GM12878 (cell line): Measurements from ENCODE around the gene CARD18. TPM values are rescaled to one million over a fixed set of nuclear protein-coding genes. Genes with fewer than 3 reads are reported as not detected.

Experiments
- ATAC-seq: fragments of 200-7000 bp; cut with Tn5 transposase; 3 replicates; pipeline ENCODE4 v1.9.1; 2020; ENCODE audit warnings: mild to moderate bottlenecking, moderate library complexity
- BruUV-seq: library from RNA; stranded (reverse); fragments of 400-500 nt; replicated peaks from 2 replicates; lab custom pipeline; 2021; lab: Mats Ljungman, UMichigan
- CTCF ChIA-PET: fragments of 300-600 bp; sonication (Branson Sonifier 250); formaldehyde crosslinking; extraction: SDS; loops from one replicate; lab custom pipeline; 2021; ENCODE audit warnings: inconsistent platforms; lab: Yijun Ruan, JAX
- POLR2A ChIA-PET: fragments of 350-600 bp; formaldehyde crosslinking; extraction: SDS; loops from one replicate; lab custom pipeline; 2021; ENCODE audit warnings: inconsistent platforms; lab: Charles Lee
- RAD21 ChIA-PET: fragments of 300-600 bp; sonication (Branson Sonifier 250); formaldehyde crosslinking; loops from one replicate; lab custom pipeline; 2023; ENCODE audit warnings: antibody characterized with exemption; ENCODE audit not compliant: unreplicated experiment; lab: Charles Lee
- SMC1A ChIA-PET: fragments of 300-600 bp; sonication (Branson Sonifier 250); formaldehyde crosslinking; loops from one replicate; lab custom pipeline; 2023; ENCODE audit not compliant: unreplicated experiment, uncharacterized antibody; lab: Charles Lee
- DNase-seq: peaks from one replicate; pipeline ENCODE4 v3.0.0-alpha.2; 2011; ENCODE audit warnings: low read depth, low spot score
- FAIRE-seq: peaks from 3 replicates; lab custom pipeline; 2011; peaks lifted over from hg19 to GRCh38; lab: Jason Lieb, UNC
- H2AFZ ChIP-seq: 2 replicates; pipeline ENCODE4 v1.6.0; 2011; ENCODE audit warnings: low read depth, low read length, control low read depth; ENCODE audit not compliant: control insufficient read depth
- H3K27ac ChIP-seq: 2 replicates; pipeline ENCODE4 v1.5.1; 2011; ENCODE audit warnings: control low read depth; ENCODE audit not compliant: control insufficient read depth, insufficient read depth
- H3K27me3 ChIP-seq, 2 experiments: replicated peaks in 1 of 2; 2 replicates each; pipeline versions ENCODE4 v1.6.0 to v1.6.1; 2011; ENCODE audit warnings: low read length in 1 of 2; ENCODE audit not compliant: control insufficient read depth in 2 of 2, insufficient read depth in 2 of 2
- H3K36me3 ChIP-seq, 2 experiments: 2 replicates each; pipeline ENCODE4 v1.5.1; 2011; ENCODE audit warnings: low read length in 1 of 2; ENCODE audit not compliant: control insufficient read depth in 2 of 2, insufficient read depth in 2 of 2
- H3K4me1 ChIP-seq: 2 replicates; pipeline ENCODE4 v1.6.1; 2011; ENCODE audit warnings: mild to moderate bottlenecking, low read length, moderate library complexity, mixed read lengths; ENCODE audit not compliant: control insufficient read depth, insufficient read depth
- H3K4me2 ChIP-seq: 2 replicates; pipeline ENCODE4 v1.6.0; 2011; ENCODE audit warnings: control low read depth; ENCODE audit not compliant: control insufficient read depth, insufficient read depth
- H3K4me3 ChIP-seq: fragments of 200-600 bp; sonication (generic); 2 replicates; pipeline ENCODE4 v1.5.1; 2016
- H3K79me2 ChIP-seq: 2 replicates; pipeline ENCODE4 v1.6.0; 2011; ENCODE audit warnings: low read length; ENCODE audit not compliant: control insufficient read depth, insufficient read depth
- H3K9ac ChIP-seq: 2 replicates; pipeline ENCODE4 v1.8.0; 2011; ENCODE audit warnings: low read length, control low read depth, mixed read lengths; ENCODE audit not compliant: control insufficient read depth, insufficient read depth
- H3K9me3 ChIP-seq: replicated peaks from 3 replicates; pipeline ENCODE4 v1.5.1; 2011; ENCODE audit warnings: mild to moderate bottlenecking, low read length; ENCODE audit not compliant: control insufficient read depth, insufficient read depth
- H4K20me1 ChIP-seq: 2 replicates; pipeline ENCODE4 v1.6.0; 2011; ENCODE audit not compliant: control insufficient read depth, insufficient read depth
- BACH1 ChIP-seq: fragments of 450-650 bp; IDR thresholded peaks from 2 replicates; pipeline ENCODE4 v1.6.1; 2017; ENCODE audit warnings: mild to moderate bottlenecking, borderline replicate concordance
- BCLAF1 ChIP-seq: fragments of 450-650 bp; IDR thresholded peaks from 2 replicates; pipeline ENCODE4 v1.6.1; 2017; ENCODE audit warnings: antibody characterized with exemption, mild to moderate bottlenecking, moderate library complexity
- CBX3 ChIP-seq: fragments of 200-600 bp; sonication (generic); IDR thresholded peaks from 2 replicates; pipeline ENCODE4 v1.6.1; 2016; ENCODE audit warnings: low read depth, borderline replicate concordance
- GABPA ChIP-seq: IDR thresholded peaks from 2 replicates; pipeline ENCODE4 v1.6.1; 2014; ENCODE audit warnings: antibody characterized with exemption, low read depth, mild to moderate bottlenecking, inconsistent platforms
- HCFC1 ChIP-seq: fragments of 150-350 bp; IDR thresholded peaks from 2 replicates; pipeline ENCODE4 v1.6.1; 2014; ENCODE audit warnings: low read length
- HDGF ChIP-seq: fragments of 450-650 bp; IDR thresholded peaks from 2 replicates; pipeline ENCODE4 v1.6.1; 2016; ENCODE audit warnings: antibody characterized with exemption
- KLF5 ChIP-seq: fragments of 450-650 bp; IDR thresholded peaks from 2 replicates; pipeline ENCODE4 v1.6.1; 2014; ENCODE audit warnings: mild to moderate bottlenecking; ENCODE audit not compliant: partially characterized antibody
- MTA3 ChIP-seq: IDR thresholded peaks from 2 replicates; pipeline ENCODE4 v1.6.1; 2012; ENCODE audit warnings: low read length, inconsistent platforms, borderline replicate concordance
- NBN ChIP-seq: fragments of 450-650 bp; IDR thresholded peaks from 2 replicates; pipeline ENCODE4 v1.6.1; 2016
- NR2C1 ChIP-seq: fragments of 450-650 bp; IDR thresholded peaks from 2 replicates; pipeline ENCODE4 v1.6.1; 2017; ENCODE audit warnings: antibody characterized with exemption, mild to moderate bottlenecking, moderate library complexity
- NR2C2 ChIP-seq: IDR thresholded peaks from 2 replicates; pipeline ENCODE4 v1.6.1; 2011; ENCODE audit warnings: borderline replicate concordance, low read depth; ENCODE audit not compliant: control insufficient read depth, insufficient read length
- RBBP5 ChIP-seq: fragments of 200-600 bp; sonication (generic); conservative IDR thresholded peaks from 2 replicates; pipeline ENCODE4 v1.6.1; 2016
- RELA ChIP-seq: fragments of 450-650 bp; IDR thresholded peaks from 2 replicates; pipeline ENCODE4 v1.8.0; 2014; ENCODE audit warnings: borderline replicate concordance; ENCODE audit not compliant: partially characterized antibody
- REST ChIP-seq: IDR thresholded peaks from 2 replicates; pipeline ENCODE4 v1.6.1; 2012; ENCODE audit warnings: mild to moderate bottlenecking, low read depth, low read length
- SUZ12 ChIP-seq: fragments of 200-600 bp; sonication (generic); IDR thresholded peaks from one replicate; pipeline ENCODE4 v1.6.1; 2018; ENCODE audit warnings: antibody characterized with exemption, mild to moderate bottlenecking; ENCODE audit not compliant: unreplicated experiment
- TCF3 ChIP-seq: IDR thresholded peaks from 2 replicates; pipeline ENCODE4 v1.6.1; 2012; ENCODE audit warnings: low read depth, mild to moderate bottlenecking, low read length, borderline replicate concordance; ENCODE audit not compliant: insufficient read depth
- USF2 ChIP-seq: IDR thresholded peaks from 2 replicates; pipeline ENCODE4 v1.6.1; 2011; ENCODE audit warnings: low read depth, low read length, improper control_type of control experiment, borderline replicate concordance
- ZNF207 ChIP-seq: fragments of 450-650 bp; IDR thresholded peaks from 2 replicates; pipeline ENCODE4 v1.6.1; 2014; ENCODE audit warnings: antibody characterized with exemption, mild to moderate bottlenecking, borderline replicate concordance
- ZNF24 ChIP-seq: fragments of 450-650 bp; IDR thresholded peaks from 2 replicates; pipeline ENCODE4 v1.6.1; 2017; ENCODE audit warnings: antibody characterized with exemption, mild to moderate bottlenecking
- in situ Hi-C: fragments of 300-500 bp; cut with MboI; formaldehyde crosslinking; loops from 9 replicates; pipeline ENCODE4 v1.14.3; 2018; ENCODE audit warnings: mixed read lengths
- intact Hi-C: fragments of 100-400 bp; cut with micrococcal nuclease; formaldehyde crosslinking; loops from one replicate; pipeline ENCODE4 v1.14.2; 2022; ENCODE audit not compliant: unreplicated experiment
- polyA plus RNA-seq, 11 experiments: library from polyadenylated mRNA; depleted of rRNA in 4 of 11; unstranded in 6 of 11; stranded (reverse) in 5 of 11; fragments of >200 nt; fragmentation: Nextera tagmentation in 4 of 11; fragmentation: Illumina TruSeq in 1 of 11; extraction: Ambion mirVana in 4 of 11; extraction: Trizol in 1 of 11; gene quantifications; 1 replicate in 1 of 11; 2 replicates in 10 of 11; pipeline versions ENCODE4 v1.2.1 to v1.2.3, GENCODE V29; 2011 to 2016; ENCODE audit warnings: inconsistent platforms in 2 of 11, missing spikeins in 2 of 11, low read depth in 1 of 11
- total RNA-seq, 4 experiments: library from RNA; depleted of rRNA in 3 of 4; stranded (reverse); fragments of >200 nt in 3 of 4; fragmentation: Illumina TruSeq in 1 of 4; extraction: Trizol in 1 of 4; gene quantifications; 2 replicates each; pipeline versions ENCODE4 v1.2.1 to v1.2.3, GENCODE V29; 2013 to 2021

Gene CARD18
- total and polyA plus RNA-seq, 10 of the 15 experiments (the other 5 are each of a cell fraction or from before 2014, with no cell fraction given): not detected

GRCh38 chr11:105168457-105168856, 28.9 kb upstream of the CARD18 start:
- Histone ChIP-seq H4K20me1 (no peaks in the 10 kb centered on the region), H3K79me2 (no peaks in the 10 kb centered on the region), H2AFZ (no peak overlapping the region), H3K4me1 (no peaks in the 10 kb centered on the region), H3K27ac (no peak overlapping the region), H3K9ac (no peak overlapping the region), H3K4me2 (no peak overlapping the region), H3K4me3 (no peak overlapping the region), H3K27me3 (no peaks in the 10 kb centered on the region), H3K9me3 (no peaks in the 10 kb centered on the region), H3K36me3 (no peaks in the 10 kb centered on the region)
- no peak for TF ChIP-seq CBX3
- TF ChIP-seq RELA: no peak
- TF ChIP-seq RBBP5: no peak
- TF ChIP-seq BCLAF1: no peak
- no peak for TF ChIP-seq NR2C1
- TF ChIP-seq TCF3: no peak
- no peak for TF ChIP-seq HCFC1
- TF ChIP-seq ZNF207: no peak
- TF ChIP-seq NR2C2: no peak
- TF ChIP-seq NBN: no peak
- TF ChIP-seq SUZ12: no peak
- TF ChIP-seq REST: no peak
- TF ChIP-seq MTA3: no peak
- TF ChIP-seq HDGF: no peak
- no peak for TF ChIP-seq BACH1
- TF ChIP-seq USF2: no peak
- TF ChIP-seq ZNF24: no peak
- no peak for TF ChIP-seq KLF5
- no peak for TF ChIP-seq GABPA
- no peak for FAIRE-seq
- ChIA-PET POLR2A (no interaction called here), CTCF (no interaction called here), RAD21 (no interaction called here), SMC1A (interaction anchor here (0.6 kb wide), 1 partner anchor 730 kb away, joined by 3 read pairs; no protein-coding TSS in a partner anchor)
- ATAC-seq: no peak
- intact Hi-C loops (no loop called here), in situ Hi-C loops (no loop called here)
- DNase-seq: no peak
- no TSS peak for BruUV-seq
